Transverse colon (tissue), 4 donors: ENCODE data around the gene SNX12. TPM values are rescaled to one million over a fixed set of nuclear protein-coding genes. Genes with fewer than 3 reads are reported as not detected.

Source experiments
- DNase-seq: peaks from one replicate; pipeline ENCODE4 v3.0.0-alpha.2; 2019
- H3K27ac ChIP-seq, 4 donors: fragments of 200-600 bp; sonication (generic); 2 replicates each; pipeline ENCODE4 v1.5.1; 2016 to 2018; ENCODE audit warnings: inconsistent platforms in 4 of 4
- H3K27me3 ChIP-seq: fragments of 200-600 bp; sonication (generic); 2 replicates; pipeline ENCODE4 v1.5.1; 2017; ENCODE audit warnings: inconsistent platforms
- H3K36me3 ChIP-seq, 4 donors: fragments of 200-600 bp; sonication (generic); 2 replicates each; pipeline ENCODE4 v1.5.1; 2017 to 2019; ENCODE audit warnings: inconsistent platforms in 4 of 4
- H3K4me1 ChIP-seq, 4 donors: fragments of 200-600 bp; sonication (generic); 2 replicates each; pipeline ENCODE4 v1.5.1; 2017 to 2020; ENCODE audit warnings: inconsistent platforms in 4 of 4
- H3K4me3 ChIP-seq, 4 donors: fragments of 200-600 bp; sonication (generic); 1 replicate in 1 of 4; 2 replicates in 3 of 4; pipeline versions ENCODE4 v1.5.1 to v1.6.1; 2017 to 2019; ENCODE audit warnings: inconsistent platforms in 4 of 4
- H3K9me3 ChIP-seq, 2 donors: fragments of 200-600 bp; sonication (generic); 2 replicates each; pipeline ENCODE4 v1.5.1; 2017 to 2019; ENCODE audit warnings: inconsistent platforms in 2 of 2
- EP300 ChIP-seq: sonication (generic); formaldehyde crosslinking; IDR thresholded peaks from one replicate; pipeline ENCODE4 v1.6.1; 2017; ENCODE audit warnings: antibody characterized with exemption, low read depth
- POLR2A ChIP-seq: fragments of 450-650 bp; IDR thresholded peaks from one replicate; pipeline ENCODE4 v1.6.1; 2016; ENCODE audit warnings: antibody characterized with exemption, mild to moderate bottlenecking, moderate library complexity
- POLR2AphosphoS5 ChIP-seq, 3 donors: sonication (generic); formaldehyde crosslinking; IDR thresholded peaks; one replicate each; pipeline ENCODE4 v1.6.1; 2016; ENCODE audit warnings: antibody characterized with exemption in 3 of 3
- WGBS, 2 donors: methylation state at CpG; one replicate each; pipeline ENCODE4 v1.1.5; 2018; ENCODE audit warnings: low coverage in 1 of 2; 5-methylcytosine and 5-hydroxymethylcytosine counted together
- in situ Hi-C, 4 donors: fragments of 200-750 bp; cut with MboI; loops; one replicate each; pipeline versions ENCODE4 v1.15.0 to v1.15.1; 2017; ENCODE audit warnings: low sequenced_read_pairs in 3 of 4, low pct_ligation_motif_present in 1 of 4, low pct_unique_long_range_greater_than_20kb in 1 of 4
- intact Hi-C: fragments of 100-400 bp; cut with DNase I; formaldehyde crosslinking; loops from one replicate; pipeline ENCODE4 v1.15.1; 2023; ENCODE audit warnings: low total_unique reads
- total RNA-seq, 4 donors: library from RNA; depleted of rRNA; stranded (reverse); fragments of >200 nt; gene quantifications; one replicate each; pipeline ENCODE4 v1.1.0, GENCODE V29; 2016
- TF ChIP-seq, protein P1 (sequence below), 5 experiments: fragments of 200-600 bp in 3 of 5; fragments of 450-650 bp in 2 of 5; sonication (generic) in 3 of 5; IDR thresholded peaks; 1 replicate in 2 of 5; 2 replicates in 3 of 5; pipeline ENCODE4 v1.5.1; 2016 to 2017; ENCODE audit warnings: antibody characterized with exemption in 5 of 5, inconsistent platforms in 3 of 5, mild to moderate bottlenecking in 2 of 5, moderate library complexity in 1 of 5

SNX12 gene
- total RNA-seq, 4 donors from 2014 or later, result 16.8 to 69.5 (median 35.0) TPM

DNA sequence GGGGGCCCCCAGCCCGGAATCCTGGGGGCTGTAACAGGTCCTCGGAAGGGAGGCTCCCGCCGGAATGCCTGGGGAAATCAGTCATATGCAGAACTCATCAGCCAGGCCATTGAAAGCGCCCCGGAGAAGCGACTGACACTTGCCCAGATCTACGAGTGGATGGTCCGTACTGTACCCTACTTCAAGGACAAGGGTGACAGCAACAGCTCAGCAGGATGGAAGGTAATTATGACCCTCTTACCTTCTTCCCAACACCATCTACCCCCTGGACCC lies 28.6 kb upstream of the SNX12 start:
- Histone ChIP-seq H3K4me3 (peak overlapping the region; percentile 49 to 67 (median 56)), H3K27ac (peak overlapping the region; percentile 66 to 83 (median 79)), H3K4me1 (peaks cover 7 to 23% (median 10%) of the 10 kb centered on the region in 4 donors), H3K9me3 (no peaks in the 10 kb centered on the region), H3K36me3 (no peaks in the 10 kb centered on the region), H3K27me3 (no peaks in the 10 kb centered on the region)
- 49% methylated on average over 9 of the region's 9 CpGs; no CpG with 5 or more reads in 1 of the 2 donors for WGBS, 2 donors
- no peak for DNase-seq
- TF ChIP-seq EP300, result no peak
- no peak for TF ChIP-seq POLR2AphosphoS5 (IDR thresholded peaks at IDR 0.05)
- no peak for TF ChIP-seq POLR2A
- TF ChIP-seq, protein P1, sequence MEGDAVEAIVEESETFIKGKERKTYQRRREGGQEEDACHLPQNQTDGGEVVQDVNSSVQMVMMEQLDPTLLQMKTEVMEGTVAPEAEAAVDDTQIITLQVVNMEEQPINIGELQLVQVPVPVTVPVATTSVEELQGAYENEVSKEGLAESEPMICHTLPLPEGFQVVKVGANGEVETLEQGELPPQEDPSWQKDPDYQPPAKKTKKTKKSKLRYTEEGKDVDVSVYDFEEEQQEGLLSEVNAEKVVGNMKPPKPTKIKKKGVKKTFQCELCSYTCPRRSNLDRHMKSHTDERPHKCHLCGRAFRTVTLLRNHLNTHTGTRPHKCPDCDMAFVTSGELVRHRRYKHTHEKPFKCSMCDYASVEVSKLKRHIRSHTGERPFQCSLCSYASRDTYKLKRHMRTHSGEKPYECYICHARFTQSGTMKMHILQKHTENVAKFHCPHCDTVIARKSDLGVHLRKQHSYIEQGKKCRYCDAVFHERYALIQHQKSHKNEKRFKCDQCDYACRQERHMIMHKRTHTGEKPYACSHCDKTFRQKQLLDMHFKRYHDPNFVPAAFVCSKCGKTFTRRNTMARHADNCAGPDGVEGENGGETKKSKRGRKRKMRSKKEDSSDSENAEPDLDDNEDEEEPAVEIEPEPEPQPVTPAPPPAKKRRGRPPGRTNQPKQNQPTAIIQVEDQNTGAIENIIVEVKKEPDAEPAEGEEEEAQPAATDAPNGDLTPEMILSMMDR (IDR thresholded peaks at IDR 0.05), result no peak
- in situ Hi-C loops, result loop anchor here in 1 of 4 donors (25.0 kb wide), 1 partner anchor 91 kb away; no protein-coding TSS in a partner anchor
- intact Hi-C loops, result no loop called here

DNA sequence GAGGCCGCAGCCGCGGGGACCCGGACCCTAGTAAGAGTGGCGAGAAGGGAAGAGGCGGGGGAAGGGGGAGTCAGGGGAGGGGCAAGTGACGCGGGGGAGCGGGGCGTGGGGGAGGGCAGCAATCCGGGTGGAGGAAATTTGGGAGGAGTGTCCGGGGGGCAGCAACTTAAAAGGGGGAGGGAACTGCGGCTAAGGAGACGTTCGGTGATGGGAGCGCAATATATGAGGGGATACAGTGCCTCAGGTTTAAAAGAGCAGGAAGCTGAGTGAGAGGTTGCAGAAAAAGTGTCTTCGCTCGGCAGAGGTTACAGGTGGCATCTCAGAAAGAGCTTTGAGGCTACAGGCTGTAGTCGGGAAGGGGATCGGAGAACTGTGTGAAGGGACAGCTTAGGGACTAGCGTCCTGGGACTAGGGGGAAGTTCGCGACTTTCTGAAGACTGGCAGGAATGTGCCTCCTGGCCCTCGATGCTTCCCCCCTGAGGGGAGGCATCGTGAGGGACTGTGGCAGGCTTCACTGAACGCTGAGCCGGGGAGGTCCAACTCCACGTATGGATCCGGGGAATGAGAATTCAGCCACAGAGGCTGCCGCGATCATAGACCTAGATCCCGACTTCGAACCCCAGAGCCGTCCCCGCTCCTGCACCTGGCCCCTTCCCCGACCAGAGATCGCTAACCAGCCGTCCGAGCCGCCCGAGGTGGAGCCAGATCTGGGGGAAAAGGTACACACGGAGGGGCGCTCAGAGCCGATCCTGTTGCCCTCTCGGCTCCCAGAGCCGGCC lies 28.0 kb upstream of the SNX12 start:
- peak overlapping the region; percentile 49 to 67 (median 56) for H3K4me3 ChIP-seq
- WGBS, 2 donors, result 44% methylated on average over 46 of the region's 46 CpGs; no CpG with 5 or more reads in 1 of the 2 donors
- in situ Hi-C loops (loop anchor here in 1 of 4 donors (25.0 kb wide), 1 partner anchor 91 kb away; no protein-coding TSS in a partner anchor), intact Hi-C loops (no loop called here)
- peaks cover 7 to 23% (median 10%) of the 10 kb centered on the region in 4 donors for H3K4me1 ChIP-seq
- TF ChIP-seq POLR2A, result peak; percentile 44
- TF ChIP-seq EP300, result no peak
- TF ChIP-seq POLR2AphosphoS5 (IDR thresholded peaks at IDR 0.05), result peak in 1 of 3 donors; percentile 5
- TF ChIP-seq, protein P1 (IDR thresholded peaks at IDR 0.05), result no peak
- H3K36me3 ChIP-seq, result no peaks in the 10 kb centered on the region
- DNase-seq, result peak; percentile 11
- H3K27ac ChIP-seq, result peak overlapping the region; percentile 66 to 83 (median 79)
- H3K27me3 ChIP-seq, result no peaks in the 10 kb centered on the region
- no peaks in the 10 kb centered on the region for H3K9me3 ChIP-seq

DNA sequence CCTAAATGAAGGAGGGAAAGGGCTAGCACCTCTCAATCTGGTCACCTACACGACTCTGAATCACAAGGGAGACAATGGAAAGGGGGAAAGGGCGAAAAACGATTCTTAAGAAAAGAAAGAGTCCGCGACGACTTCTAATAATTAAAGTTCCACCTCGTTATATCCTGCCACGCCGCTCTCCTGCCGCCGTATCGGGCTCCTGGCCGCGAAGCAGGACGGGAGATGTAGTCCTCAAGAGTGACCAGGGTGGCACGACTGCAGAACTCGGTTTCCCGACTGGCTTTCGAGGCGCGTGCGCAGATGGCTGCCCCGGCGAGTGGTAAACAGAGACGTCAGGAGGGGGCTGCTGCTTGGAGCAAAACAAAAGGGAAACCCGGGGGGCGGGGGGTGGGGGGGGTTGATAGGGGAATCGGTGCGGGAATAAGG lies 27.4 kb upstream of the SNX12 start, which contains the start of gene FOXO4:
Gene FOXO4 (plus strand): TSS at position 297 of the 426 bp plus-strand sequence. CDS start 678 bp downstream, outside the sequence.
- DNase-seq, result peak; percentile 93
- Histone ChIP-seq H3K4me1 (peaks cover 7 to 23% (median 10%) of the 10 kb centered on the region in 4 donors), H3K9me3 (no peaks in the 10 kb centered on the region), H3K27ac (peak within 1 kb of the TSS; percentile 66 to 83 (median 79)), H3K27me3 (no peaks in the 10 kb centered on the region), H3K4me3 (peak within 1 kb of the TSS; percentile 49 to 67 (median 56)), H3K36me3 (no peaks in the 10 kb centered on the region)
- peak; percentile 23 to 53 (median 32) for TF ChIP-seq POLR2AphosphoS5 (IDR thresholded peaks at IDR 0.05)
- TF ChIP-seq POLR2A, result no peak
- in situ Hi-C loops (loop anchor here in 1 of 4 donors (25.0 kb wide), 1 partner anchor 92 kb away; no protein-coding TSS in a partner anchor), intact Hi-C loops (no loop called here)
- 0 to 31% methylated on average over 3 to 27 of the region's 29 CpGs for whole genome bisulfite sequencing, 2 donors

DNA sequence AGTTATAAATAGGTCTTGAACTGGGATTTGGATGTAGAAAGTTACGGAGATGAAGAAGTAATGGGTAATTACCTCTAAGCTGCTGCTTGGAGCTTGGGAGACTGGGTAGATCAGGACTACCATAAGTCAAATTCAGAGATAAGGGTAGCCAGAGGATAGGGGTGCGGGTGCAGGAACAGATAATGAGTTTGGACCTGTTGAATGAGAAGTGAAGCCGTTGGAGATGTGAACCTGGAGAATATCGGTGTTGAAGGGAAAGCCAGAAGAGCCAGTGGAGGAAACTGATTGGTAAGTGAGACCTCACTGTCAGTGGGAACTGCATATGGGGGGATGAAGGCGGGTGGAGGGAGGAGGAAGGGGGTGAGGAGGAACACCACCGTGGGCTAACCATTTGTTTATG lies 26.9 kb upstream of the SNX12 start:
- Histone ChIP-seq H3K36me3 (no peaks in the 10 kb centered on the region), H3K27me3 (no peaks in the 10 kb centered on the region), H3K4me3 (peak overlapping the region in 3 of 4 donors; percentile 49 to 67 (median 61)), H3K9me3 (no peaks in the 10 kb centered on the region), H3K4me1 (peaks cover 7 to 23% (median 10%) of the 10 kb centered on the region in 4 donors), H3K27ac (peak overlapping the region in 3 of 4 donors; percentile 66 to 83 (median 79))
- 31 to 40% methylated on average over 6 of the region's 6 CpGs for WGBS, 2 donors
- no peak for TF ChIP-seq POLR2AphosphoS5 (IDR thresholded peaks at IDR 0.05)
- TF ChIP-seq EP300, result no peak
- TF ChIP-seq, protein P1 (IDR thresholded peaks at IDR 0.05), result no peak
- intact Hi-C loops (no loop called here), in situ Hi-C loops (loop anchor here in 1 of 4 donors (25.0 kb wide), 1 partner anchor 92 kb away; no protein-coding TSS in a partner anchor)
- DNase-seq, result no peak
